H9 (cell line): Measurements from ENCODE around the gene FCMR. TPM values are rescaled to one million over a fixed set of nuclear protein-coding genes. Genes with fewer than 3 reads are reported as not detected.

Experiments
- DNase-seq: peaks from one replicate; pipeline ENCODE4 v3.0.0-alpha.2; 2017
- H2AFZ ChIP-seq: one replicate; pipeline ENCODE4 v1.6.1; 2013; ENCODE audit warnings: mild to moderate bottlenecking, low read length, control low read depth, moderate library complexity
- H2AK5ac ChIP-seq: 2 replicates; pipeline ENCODE4 v1.6.1; 2013; ENCODE audit warnings: low read length, control low read depth, mixed read lengths; ENCODE audit not compliant: insufficient read length
- H2BK120ac ChIP-seq: one replicate; pipeline ENCODE4 v1.6.1; 2013; ENCODE audit warnings: low read depth, mild to moderate bottlenecking, low read length, control low read depth, inconsistent platforms; ENCODE audit not compliant: poor library complexity, severe bottlenecking
- H2BK12ac ChIP-seq: 2 replicates; pipeline ENCODE4 v1.6.1; 2013; ENCODE audit warnings: low read length, control low read depth, mixed read lengths, low read depth; ENCODE audit not compliant: insufficient read length
- H2BK15ac ChIP-seq: 2 replicates; pipeline ENCODE4 v1.6.1; 2013; ENCODE audit warnings: low read depth, low read length, control low read depth
- H2BK20ac ChIP-seq: one replicate; pipeline ENCODE4 v1.6.1; 2013; ENCODE audit warnings: low read depth, mild to moderate bottlenecking, low read length, control low read depth, inconsistent platforms; ENCODE audit not compliant: poor library complexity, severe bottlenecking
- H2BK5ac ChIP-seq: 2 replicates; pipeline ENCODE4 v1.6.1; 2013; ENCODE audit warnings: low read length, control low read depth, mixed read lengths; ENCODE audit not compliant: insufficient read length
- H3K14ac ChIP-seq: 2 replicates; pipeline ENCODE4 v1.6.1; 2013; ENCODE audit warnings: low read length, control low read depth; ENCODE audit not compliant: insufficient read depth
- H3K18ac ChIP-seq: 2 replicates; pipeline ENCODE4 v1.6.1; 2013; ENCODE audit warnings: low read depth, mild to moderate bottlenecking, mixed read lengths, low read length, control low read depth; ENCODE audit not compliant: insufficient read length
- H3K23ac ChIP-seq: 2 replicates; pipeline ENCODE4 v1.6.1; 2013; ENCODE audit warnings: low read length, control low read depth, mixed read lengths, low read depth; ENCODE audit not compliant: insufficient read length
- H3K23me2 ChIP-seq: 2 replicates; pipeline ENCODE4 v1.6.1; 2013; ENCODE audit warnings: low read depth, mild to moderate bottlenecking, mixed read lengths, low read length, control low read depth; ENCODE audit not compliant: insufficient read length, poor library complexity, severe bottlenecking
- H3K27ac ChIP-seq: 2 replicates; pipeline ENCODE4 v1.5.1; 2013; ENCODE audit warnings: low read length, control low read depth, mixed read lengths, low read depth; ENCODE audit not compliant: insufficient read length
- H3K27me3 ChIP-seq: 2 replicates; pipeline ENCODE4 v1.6.1; 2013; ENCODE audit warnings: low read length, control low read depth, inconsistent platforms; ENCODE audit not compliant: insufficient read depth
- H3K4ac ChIP-seq: 2 replicates; pipeline ENCODE4 v1.6.1; 2013; ENCODE audit warnings: low read depth, mild to moderate bottlenecking, control low read depth, inconsistent platforms, low read length, moderate library complexity
- H3K4me1 ChIP-seq: 2 replicates; pipeline ENCODE4 v1.6.1; 2013; ENCODE audit warnings: low read length, control low read depth, inconsistent platforms; ENCODE audit not compliant: insufficient read depth
- H3K4me2 ChIP-seq: 2 replicates; pipeline ENCODE4 v1.6.1; 2013; ENCODE audit warnings: low read length, control low read depth, mixed read lengths; ENCODE audit not compliant: insufficient read length, insufficient read depth
- H3K56ac ChIP-seq: 2 replicates; pipeline ENCODE4 v1.6.1; 2013; ENCODE audit warnings: low read depth, mild to moderate bottlenecking, mixed read lengths, low read length, control low read depth; ENCODE audit not compliant: insufficient read length
- H3K79me1 ChIP-seq: 2 replicates; pipeline ENCODE4 v1.6.1; 2013; ENCODE audit warnings: low read depth, mild to moderate bottlenecking, moderate library complexity, low read length, control low read depth, inconsistent platforms; ENCODE audit not compliant: insufficient read depth, poor library complexity, severe bottlenecking
- H3K79me2 ChIP-seq: 2 replicates; pipeline ENCODE4 v1.6.1; 2013; ENCODE audit warnings: low read length, control low read depth, inconsistent platforms; ENCODE audit not compliant: insufficient read depth
- H3K9ac ChIP-seq: 2 replicates; pipeline ENCODE4 v1.6.1; 2013; ENCODE audit warnings: low read length, control low read depth, mixed read lengths; ENCODE audit not compliant: insufficient read length; ENCODE audit errors: extremely low read depth
- H3K9me3 ChIP-seq: one replicate; pipeline ENCODE4 v1.6.1; 2013; ENCODE audit warnings: low read depth, low read length, inconsistent platforms; ENCODE audit not compliant: control insufficient read depth
- H3T11ph ChIP-seq: one replicate; pipeline ENCODE4 v1.6.1; 2013; ENCODE audit warnings: mild to moderate bottlenecking, low read length, control low read depth, inconsistent platforms
- H4K20me1 ChIP-seq: one replicate; pipeline ENCODE4 v1.6.1; 2013; ENCODE audit not compliant: control insufficient read depth, insufficient read length, insufficient read depth
- H4K5ac ChIP-seq: 2 replicates; pipeline ENCODE4 v1.6.1; 2013; ENCODE audit warnings: low read depth, mild to moderate bottlenecking, mixed read lengths, low read length, control low read depth; ENCODE audit not compliant: insufficient read length
- H4K8ac ChIP-seq: replicated peaks from 2 replicates; pipeline ENCODE4 v1.6.1; 2013; ENCODE audit warnings: low read length, control low read depth, mixed read lengths, low read depth; ENCODE audit not compliant: insufficient read length
- H4K91ac ChIP-seq: 2 replicates; pipeline ENCODE4 v1.6.1; 2013; ENCODE audit warnings: low read depth, mild to moderate bottlenecking, moderate library complexity, mixed read lengths, low read length, control low read depth; ENCODE audit not compliant: insufficient read length
- H3K27ac Mint-ChIP-seq, 3 experiments: 2 replicates in 2 of 3; 3 replicates in 1 of 3; pipeline ENCODE4 v1.8.0; 2020 to 2021; ENCODE audit warnings: mixed read lengths in 3 of 3, mild to moderate bottlenecking in 1 of 3, moderate library complexity in 1 of 3
- H3K27me3 Mint-ChIP-seq: 2 replicates; pipeline ENCODE4 v1.8.0; 2021; ENCODE audit warnings: low read depth, mild to moderate bottlenecking, moderate library complexity, mixed read lengths
- H3K36me3 Mint-ChIP-seq, 3 experiments: 2 replicates in 2 of 3; 3 replicates in 1 of 3; pipeline ENCODE4 v1.8.0; 2020 to 2021; ENCODE audit warnings: low read depth in 3 of 3, mixed read lengths in 3 of 3; ENCODE audit not compliant: insufficient read depth in 1 of 3
- H3K4me1 Mint-ChIP-seq, 2 experiments: 2 replicates each; pipeline ENCODE4 v1.8.0; 2020; ENCODE audit warnings: mixed read lengths in 2 of 2
- H3K4me3 Mint-ChIP-seq, 2 experiments: 2 replicates in 1 of 2; 3 replicates in 1 of 2; pipeline ENCODE4 v1.8.0; 2020 to 2021; ENCODE audit warnings: mild to moderate bottlenecking in 2 of 2, mixed read lengths in 2 of 2, moderate library complexity in 1 of 2
- H3K9me3 Mint-ChIP-seq, 2 experiments: 2 replicates in 1 of 2; 3 replicates in 1 of 2; pipeline ENCODE4 v1.8.0; 2020; ENCODE audit warnings: mild to moderate bottlenecking in 2 of 2, mixed read lengths in 2 of 2, moderate library complexity in 1 of 2
- CTCF ChIP-seq: fragments of 200-600 bp; sonication (generic); conservative IDR thresholded peaks from 3 replicates; pipeline ENCODE4 v1.8.0; 2021; ENCODE audit warnings: antibody characterized with exemption, mild to moderate bottlenecking
- WGBS: extraction: QIAGEN DNeasy Blood & Tissue Kit; methylation state at CpG from one replicate; pipeline ENCODE4 v1.1.7; 2013; ENCODE audit warnings: missing lambda C conversion rate, low lambda C conversion rate, mixed read lengths; ENCODE audit not compliant: insufficient read length; ENCODE audit errors: extremely low coverage; 5-methylcytosine and 5-hydroxymethylcytosine counted together
- total RNA-seq: library from RNA; stranded (reverse); gene quantifications from 2 replicates; pipeline ENCODE4 v1.2.1, GENCODE V29; 2021

Gene FCMR
- total RNA-seq, 1 experiment from 2014 or later, result not detected

GRCh38 chr1:206873603-206874188 is 48.0 kb downstream of the FCMR start:
- Histone ChIP-seq H3K56ac (no peak overlapping the region), H2BK15ac (no peak overlapping the region), H3K4ac (no peak overlapping the region), H4K20me1 (no peaks in the 10 kb centered on the region), H3K79me2 (no peaks in the 10 kb centered on the region), H2AK5ac (no peak overlapping the region), H3K4me1 (no peaks in the 10 kb centered on the region), H2BK5ac (no peak overlapping the region), H2BK20ac (no peak overlapping the region), H3K18ac (no peak overlapping the region), H3K79me1 (no peaks in the 10 kb centered on the region), H3K27ac (no peak overlapping the region), H3K9ac (no peak overlapping the region), H4K8ac (no peak overlapping the region), H3T11ph (no peak overlapping the region), H3K14ac (no peak overlapping the region), H3K27me3 (no peaks in the 10 kb centered on the region), H3K4me2 (no peak overlapping the region), H3K23ac (no peak overlapping the region), H3K23me2 (no peaks in the 10 kb centered on the region), H3K9me3 (peaks cover 5% of the 10 kb centered on the region), H2BK120ac (no peak overlapping the region), H4K5ac (no peak overlapping the region), H2AFZ (no peak overlapping the region), H2BK12ac (no peak overlapping the region), H4K91ac (no peak overlapping the region)
- Mint-ChIP-seq H3K9me3 (peaks cover 23 to 25% of the 10 kb centered on the region in 2 experiments), H3K27me3 (peaks cover 18% of the 10 kb centered on the region), H3K27ac (no peak overlapping the region), H3K4me3 (no peak overlapping the region), H3K36me3 (peaks cover 0 to 8% (median 4%) of the 10 kb centered on the region in 3 experiments; a peak in 5 of 7 replicates), H3K4me1 (no peaks in the 10 kb centered on the region)
- no CpG with 5 or more reads among the region's 3 CpGs for WGBS
- no peak for DNase-seq
- no peak for TF ChIP-seq CTCF
